Mucosa of descending colon (tissue), 3 donors: ENCODE data around the gene BMPER. TPM values are rescaled to one million over a fixed set of nuclear protein-coding genes. Genes with fewer than 3 reads are reported as not detected.

Experiments
- ATAC-seq: fragments of 200-7000 bp; cut with Tn5 transposase; one replicate; pipeline ENCODE4 v1.9.1; 2020; ENCODE audit warnings: mild to moderate bottlenecking, moderate library complexity
- DNase-seq, 3 donors: peaks; one replicate each; pipeline ENCODE4 v3.0.0-alpha.2; 2020
- H3K36me3 ChIP-seq: fragments of 200-600 bp; one replicate; pipeline ENCODE4 v1.8.0; 2021; ENCODE audit warnings: low read depth, mild to moderate bottlenecking
- H3K4me1 ChIP-seq: fragments of 200-600 bp; one replicate; pipeline ENCODE4 v1.8.0; 2021; ENCODE audit warnings: low read depth, mild to moderate bottlenecking
- H3K4me3 ChIP-seq: fragments of 200-600 bp; one replicate; pipeline ENCODE4 v1.8.0; 2021; ENCODE audit warnings: mild to moderate bottlenecking
- H3K9me3 ChIP-seq: fragments of 200-600 bp; one replicate; pipeline ENCODE4 v1.8.0; 2021; ENCODE audit warnings: mild to moderate bottlenecking
- intact Hi-C, 2 donors: fragments of 100-400 bp; cut with DNase I in 1 of 2; cut with micrococcal nuclease in 1 of 2; formaldehyde crosslinking; loops; one replicate each; pipeline versions ENCODE4 v1.11.0 to v1.11.1; 2022; cut with DNase I, micrococcal nuclease
- total RNA-seq, 3 donors: library from RNA; stranded (reverse); fragmentation: NEBNext Ultra II Directional in 2 of 3; extraction: Animal tissue kit (Norgen Biotek cat#: 25700) in 2 of 3; gene quantifications; one replicate each; pipeline versions ENCODE4 v1.2.1 to v1.2.4, GENCODE V29; 2021 to 2023
- TF ChIP-seq, protein P1 (sequence below): fragments of 200-600 bp; IDR thresholded peaks from one replicate; pipeline ENCODE4 v1.8.0; 2022; ENCODE audit warnings: antibody characterized with exemption, mild to moderate bottlenecking
- donor health status: DM: no; HTN: no; CAD: no; lungs with moderate emphysema.
- donor health status: DM: no; HTN: no; CAD: no.
- donor health status: DM: no; HTN: yes; CAD: no.

The BMPER gene
- total RNA-seq, 3 donors from 2014 or later: 1.3 to 2.0 (median 1.4) TPM

DNA sequence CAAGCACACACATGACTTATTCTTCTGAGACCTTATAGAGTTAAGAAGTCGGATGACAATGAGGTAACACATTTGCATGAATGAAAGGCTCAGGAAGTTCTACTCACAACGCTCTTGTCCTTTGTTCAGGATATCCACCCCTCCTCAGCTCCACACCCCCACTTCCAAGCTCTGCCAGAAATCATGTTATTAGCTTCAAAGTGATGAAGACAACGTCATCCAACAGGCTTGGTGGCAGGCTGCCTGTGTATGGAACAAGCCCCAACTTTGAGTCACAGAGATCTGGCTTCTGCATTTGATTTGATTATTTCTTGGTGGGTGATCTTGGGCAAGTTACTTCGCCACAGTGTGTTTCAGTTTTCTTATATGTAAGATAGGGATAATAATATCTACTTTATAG lies 12.4 kb upstream of the BMPER start:
- intact Hi-C loops: loop anchor here (10.0 kb wide), 1 partner anchor 138 kb away; no protein-coding TSS in a partner anchor
- Histone ChIP-seq H3K9me3 (no peaks in the 10 kb centered on the region), H3K36me3 (no peaks in the 10 kb centered on the region), H3K4me3 (no peak overlapping the region), H3K4me1 (no peaks in the 10 kb centered on the region)
- no peak for ATAC-seq
- TF ChIP-seq, protein P1, sequence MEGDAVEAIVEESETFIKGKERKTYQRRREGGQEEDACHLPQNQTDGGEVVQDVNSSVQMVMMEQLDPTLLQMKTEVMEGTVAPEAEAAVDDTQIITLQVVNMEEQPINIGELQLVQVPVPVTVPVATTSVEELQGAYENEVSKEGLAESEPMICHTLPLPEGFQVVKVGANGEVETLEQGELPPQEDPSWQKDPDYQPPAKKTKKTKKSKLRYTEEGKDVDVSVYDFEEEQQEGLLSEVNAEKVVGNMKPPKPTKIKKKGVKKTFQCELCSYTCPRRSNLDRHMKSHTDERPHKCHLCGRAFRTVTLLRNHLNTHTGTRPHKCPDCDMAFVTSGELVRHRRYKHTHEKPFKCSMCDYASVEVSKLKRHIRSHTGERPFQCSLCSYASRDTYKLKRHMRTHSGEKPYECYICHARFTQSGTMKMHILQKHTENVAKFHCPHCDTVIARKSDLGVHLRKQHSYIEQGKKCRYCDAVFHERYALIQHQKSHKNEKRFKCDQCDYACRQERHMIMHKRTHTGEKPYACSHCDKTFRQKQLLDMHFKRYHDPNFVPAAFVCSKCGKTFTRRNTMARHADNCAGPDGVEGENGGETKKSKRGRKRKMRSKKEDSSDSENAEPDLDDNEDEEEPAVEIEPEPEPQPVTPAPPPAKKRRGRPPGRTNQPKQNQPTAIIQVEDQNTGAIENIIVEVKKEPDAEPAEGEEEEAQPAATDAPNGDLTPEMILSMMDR: no peak
- no peak for DNase-seq

DNA sequence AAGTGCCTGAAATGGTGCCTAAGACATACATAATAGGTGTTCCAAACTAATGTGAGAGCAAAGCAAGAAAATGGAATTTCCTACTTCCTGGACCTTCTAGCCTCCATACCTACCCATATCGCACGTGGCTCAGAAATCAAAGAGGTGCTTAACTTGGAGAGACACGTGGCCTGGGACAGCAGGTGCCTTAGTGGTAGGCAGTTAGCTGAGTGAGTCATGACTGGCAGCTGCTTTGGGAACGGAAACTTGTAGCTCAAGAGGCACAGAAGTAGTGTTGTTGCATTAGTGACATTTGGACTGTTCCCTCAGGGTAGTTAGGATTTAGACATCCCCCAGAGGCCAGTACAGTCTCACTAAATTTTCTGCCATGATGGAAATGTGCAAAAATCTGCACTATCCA lies 12.0 kb upstream of the BMPER start:
- intact Hi-C loops: loop anchor here (10.0 kb wide), 1 partner anchor 139 kb away; no protein-coding TSS in a partner anchor
- no peak for DNase-seq
- Histone ChIP-seq H3K9me3 (no peaks in the 10 kb centered on the region), H3K4me1 (no peaks in the 10 kb centered on the region), H3K36me3 (no peaks in the 10 kb centered on the region), H3K4me3 (no peak overlapping the region)
- TF ChIP-seq, protein P1: no peak
- peak; percentile 57 for ATAC-seq

DNA sequence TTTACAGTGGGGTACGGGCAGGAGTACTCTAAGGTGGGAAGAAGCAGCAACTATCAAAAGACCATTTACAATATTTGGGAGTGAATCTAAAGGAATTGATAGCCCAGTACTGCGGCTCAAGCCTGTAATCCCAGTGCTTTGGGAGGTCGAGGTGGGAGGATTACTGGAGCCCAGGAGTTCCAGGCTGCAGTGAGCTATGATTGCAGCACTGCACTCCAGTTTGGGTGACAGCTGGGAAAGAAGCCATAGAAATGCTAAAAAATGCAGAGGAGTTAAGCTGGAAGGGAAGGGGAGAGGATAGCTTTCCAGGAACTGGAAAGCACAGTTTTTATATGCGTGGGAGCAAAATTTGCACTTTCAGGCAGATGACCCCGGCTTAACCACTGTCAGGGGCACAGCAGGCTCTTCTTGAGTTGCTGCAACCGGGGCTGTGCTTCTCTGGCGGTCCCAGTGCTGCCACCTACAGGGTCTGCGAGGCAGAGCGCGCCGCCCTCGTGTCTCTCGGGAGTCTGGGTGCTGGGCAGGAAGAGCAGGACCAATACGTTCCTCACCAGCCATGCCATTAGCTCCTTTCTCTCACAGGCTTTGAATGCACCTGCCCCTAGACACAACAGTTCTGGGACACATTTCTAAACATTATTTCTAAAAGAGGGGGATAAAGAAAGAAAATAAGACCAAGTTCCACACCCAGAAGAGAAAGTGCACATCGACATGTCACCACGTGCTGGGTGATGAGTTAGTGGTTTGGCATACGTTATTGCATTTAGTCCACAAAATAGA lies 10.1 kb upstream of the BMPER start:
- intact Hi-C loops: loop anchor here (10.0 kb wide), 1 partner anchor 140 kb away; no protein-coding TSS in a partner anchor
- ATAC-seq: peak; percentile 95
- no peaks in the 10 kb centered on the region for H3K4me1 ChIP-seq
- no peaks in the 10 kb centered on the region for H3K36me3 ChIP-seq
- TF ChIP-seq, protein P1: peak; percentile 88
- DNase-seq: peak; percentile 79 to 92 (median 89)
- no peak overlapping the region for H3K4me3 ChIP-seq
- no peaks in the 10 kb centered on the region for H3K9me3 ChIP-seq

DNA sequence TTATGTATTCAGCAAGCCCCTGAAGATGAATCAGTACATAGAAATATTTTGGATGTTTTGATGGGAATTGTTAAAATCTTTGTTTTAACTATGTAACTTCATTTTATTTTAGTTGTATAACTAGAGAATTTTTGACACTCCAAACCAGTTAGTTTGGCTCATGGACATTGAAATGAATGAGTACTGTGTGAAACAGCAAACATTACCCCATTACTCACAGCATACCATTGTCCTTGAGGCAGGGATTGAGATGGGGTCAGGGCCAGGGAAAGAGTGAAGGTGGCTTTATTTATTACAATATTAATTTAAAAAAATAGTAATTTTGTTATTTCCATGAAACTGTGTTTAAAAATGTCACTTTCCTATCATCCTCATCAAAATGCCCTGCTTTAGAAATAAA lies 4.8 kb upstream of the BMPER start:
- H3K4me1 ChIP-seq: peaks cover 8% of the 10 kb centered on the region
- H3K4me3 ChIP-seq: no peak overlapping the region
- no peaks in the 10 kb centered on the region for H3K36me3 ChIP-seq
- DNase-seq (no peak), ATAC-seq (no peak)
- TF ChIP-seq, protein P1: no peak
- intact Hi-C loops: no loop called here
- no peaks in the 10 kb centered on the region for H3K9me3 ChIP-seq

DNA sequence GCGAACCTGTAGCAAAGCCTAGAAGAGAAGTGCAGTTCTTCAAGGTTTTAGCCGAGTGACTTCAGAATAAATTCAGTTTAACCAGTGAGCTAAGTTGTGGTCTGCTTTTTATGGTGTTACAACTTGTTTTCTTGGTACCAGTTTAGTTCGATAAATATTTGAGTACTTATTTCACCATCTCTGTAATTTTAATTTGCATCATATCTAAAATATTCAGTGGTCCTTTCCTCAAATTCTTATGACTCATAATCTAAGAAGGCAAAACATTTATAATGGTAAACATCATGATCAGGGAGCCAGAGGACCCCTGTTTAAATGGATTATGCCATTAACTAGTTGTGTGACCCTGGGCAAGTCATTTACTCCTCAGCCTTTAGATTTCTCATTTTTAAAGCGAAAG lies 4.1 kb upstream of the BMPER start:
- ATAC-seq (no peak), DNase-seq (no peak)
- H3K4me1 ChIP-seq: peaks cover 8% of the 10 kb centered on the region
- TF ChIP-seq, protein P1: no peak
- H3K36me3 ChIP-seq: no peaks in the 10 kb centered on the region
- no peak overlapping the region for H3K4me3 ChIP-seq
- intact Hi-C loops: no loop called here
- H3K9me3 ChIP-seq: no peaks in the 10 kb centered on the region
